ENCODE data around the gene SDK1.

The SDK1 gene

GRCh38 chr7:4178416-4178815, 877.4 kb downstream of the SDK1 start:
- DNase-seq (ENCODE audit: low read depth) = no peak

DNA sequence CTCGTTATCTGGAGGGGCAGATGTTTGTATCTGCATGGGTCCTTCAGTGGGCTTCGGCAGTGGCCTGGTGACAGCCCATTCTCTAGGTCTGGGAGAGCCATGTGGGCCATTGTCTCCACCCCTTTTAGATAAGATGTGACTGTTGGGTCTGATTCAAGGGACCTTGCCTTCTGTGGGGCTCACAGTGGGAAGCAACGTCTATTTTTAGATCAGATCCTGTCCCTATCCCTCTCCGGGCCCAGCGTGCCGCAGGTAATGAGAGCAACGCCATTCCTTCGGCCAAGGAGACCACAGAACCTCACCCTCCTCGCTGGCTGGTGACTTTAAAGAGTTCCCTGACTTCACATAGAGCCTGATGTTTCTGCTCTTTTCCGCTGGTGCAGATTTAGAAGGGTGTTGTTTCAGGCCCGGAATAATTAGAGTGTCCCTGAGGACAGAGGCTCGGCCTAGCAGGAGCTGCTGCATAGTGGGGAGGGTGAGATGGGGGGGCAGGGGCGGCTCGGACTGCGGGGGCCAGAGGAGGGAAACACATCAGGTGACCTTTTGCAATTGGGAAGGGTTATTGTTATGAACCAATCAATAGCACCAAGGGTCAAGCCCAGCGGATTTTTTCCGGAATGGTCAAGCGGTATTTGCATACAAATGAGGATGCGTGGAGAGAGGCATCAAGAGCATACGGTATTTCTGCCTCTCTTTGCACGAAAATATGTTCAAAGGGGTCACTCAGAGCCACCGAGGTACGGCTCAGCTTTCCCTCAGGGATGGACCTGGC, 878.0 kb downstream of the SDK1 start:
- no peak for DNase-seq (ENCODE audit: low read depth)

DNA sequence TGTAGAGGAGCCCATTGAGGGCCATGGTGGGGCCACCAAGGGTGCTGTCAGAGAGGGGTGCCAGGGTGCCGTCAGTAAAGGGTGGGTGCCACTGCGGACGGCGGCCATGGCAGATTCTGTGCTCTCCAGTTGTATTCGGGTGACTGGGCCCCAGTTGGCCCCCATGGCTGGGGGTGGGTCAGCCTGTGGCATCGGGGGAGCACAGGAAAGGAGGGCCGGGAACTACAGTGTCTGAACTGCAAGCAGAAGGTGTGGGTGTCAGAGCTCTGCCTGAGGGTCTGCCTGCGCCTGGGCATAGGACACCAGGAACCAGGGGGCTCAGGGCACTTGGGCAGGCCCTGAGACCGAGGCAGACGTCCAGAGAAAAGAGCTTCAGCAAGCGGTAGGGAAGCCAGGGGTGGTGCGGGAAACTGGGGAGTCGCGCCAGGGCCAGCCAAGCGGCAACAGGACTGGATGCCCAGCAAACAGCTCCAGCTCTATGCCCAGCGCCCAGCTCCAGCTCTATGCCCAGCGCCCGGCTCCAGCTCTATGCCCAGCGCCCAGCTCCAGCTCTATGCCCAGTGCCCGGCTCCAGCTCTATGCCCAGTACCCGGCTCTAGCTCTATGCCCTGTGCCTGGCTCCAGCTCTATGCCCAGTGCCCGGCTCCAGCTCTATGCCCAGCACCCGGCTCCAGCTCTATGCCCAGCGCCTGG, 878.8 kb downstream of the SDK1 start:
- no peak for DNase-seq (ENCODE audit: low read depth)

DNA sequence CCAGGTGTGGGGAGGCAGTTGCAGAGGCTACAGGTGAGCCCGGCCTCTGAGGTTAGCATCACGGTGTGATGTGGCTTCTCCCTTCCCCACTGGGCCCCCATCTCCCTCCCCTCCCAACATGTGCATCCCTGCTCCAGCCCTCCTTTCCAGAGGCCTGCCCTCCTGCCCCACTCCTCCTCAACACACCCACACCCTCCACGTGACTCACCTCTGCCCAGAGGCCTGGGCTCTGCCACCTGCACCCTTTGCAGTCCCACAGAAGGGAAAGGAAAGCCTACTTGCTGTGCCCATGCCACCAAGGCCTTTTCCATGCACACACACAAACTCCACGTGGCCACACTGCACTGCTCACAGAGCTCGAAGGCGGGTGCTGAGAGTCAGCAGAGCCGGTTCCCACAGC, 880.4 kb downstream of the SDK1 start:
- DNase-seq (ENCODE audit: low read depth) = no peak

GRCh38 chr7:4182605-4183300, 881.7 kb downstream of the SDK1 start:
- no peak for DNase-seq (ENCODE audit: low read depth)

- DNase-seq (ENCODE audit: low read depth) = no peak
Measured at GRCh38 chr7:4184653-4185052, 883.6 kb downstream of the SDK1 start.

DNA sequence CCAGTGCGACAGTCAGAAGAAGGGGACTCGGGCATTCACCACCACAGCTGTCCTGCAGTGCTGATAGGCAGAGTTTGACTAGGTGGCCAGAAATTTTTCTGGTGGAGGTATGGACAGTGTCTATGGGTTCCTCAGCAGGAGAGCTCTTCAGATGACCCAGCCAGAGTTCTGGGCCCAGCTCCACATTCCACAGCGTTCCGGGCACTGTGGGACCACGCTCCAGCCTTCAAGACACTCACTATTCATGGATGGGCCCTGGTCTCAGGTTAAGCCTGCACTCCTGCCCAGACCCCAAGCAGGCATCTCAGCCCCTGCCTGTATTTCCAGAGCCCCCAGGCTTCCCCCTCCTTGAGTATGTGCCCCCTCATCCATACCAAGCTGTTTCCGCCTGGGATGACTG, 884.1 kb downstream of the SDK1 start:
- DNase-seq (ENCODE audit: low read depth) = no peak

DNA sequence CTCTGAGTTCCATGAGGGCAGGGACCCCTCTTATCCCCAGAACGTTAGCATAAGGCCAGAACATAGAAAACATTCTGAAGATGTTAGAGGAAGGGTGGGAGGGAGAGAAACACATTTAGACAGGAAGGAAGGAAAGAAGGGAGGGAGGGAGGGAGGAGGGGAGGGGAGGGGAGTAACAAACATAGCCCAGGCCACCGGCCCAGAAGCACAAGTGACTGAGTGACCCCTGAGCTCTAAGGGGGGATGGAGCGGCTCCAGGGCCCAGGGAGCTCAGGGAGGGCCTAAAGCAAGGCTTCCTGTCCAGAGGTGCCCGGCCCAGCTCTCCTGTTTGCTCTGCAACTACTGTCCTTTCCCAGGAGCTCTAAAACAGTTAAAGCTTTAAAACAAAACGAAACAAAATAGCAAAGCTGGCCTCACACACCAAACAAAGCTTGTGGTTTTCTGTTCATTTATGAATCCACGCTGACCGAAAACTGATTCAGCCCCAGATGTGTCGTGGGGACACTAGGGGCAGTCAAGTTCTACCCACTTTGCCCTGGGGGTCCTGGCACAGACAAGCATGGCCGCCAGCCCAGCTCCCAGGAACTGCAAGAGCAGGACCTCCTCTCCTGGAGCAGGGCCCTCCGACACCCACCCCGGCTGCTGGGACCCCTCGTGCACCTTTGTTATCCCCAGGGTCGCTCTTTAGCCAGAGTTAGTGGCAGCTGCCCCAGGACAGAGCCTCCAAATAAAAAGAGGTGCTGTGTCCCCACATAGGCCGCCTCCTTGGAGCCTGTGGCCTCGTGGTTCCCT, 884.9 kb downstream of the SDK1 start:
- DNase-seq (ENCODE audit: low read depth) = no peak

DNA sequence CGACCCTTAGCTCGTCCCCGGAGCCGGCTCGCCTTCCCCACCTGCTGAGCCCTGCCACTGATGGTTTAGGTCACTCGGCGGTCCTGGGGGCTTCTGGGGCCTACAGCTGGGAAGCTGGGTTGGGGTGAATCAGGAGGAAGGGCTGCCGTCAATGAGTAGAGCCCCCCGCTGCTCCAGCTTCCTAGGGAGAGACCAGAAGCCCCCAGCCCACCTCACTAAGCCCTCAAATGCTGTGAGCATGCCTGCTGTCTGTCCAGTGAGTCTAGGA, 885.4 kb downstream of the SDK1 start:
- DNase-seq (ENCODE audit: low read depth) = no peak

DNA sequence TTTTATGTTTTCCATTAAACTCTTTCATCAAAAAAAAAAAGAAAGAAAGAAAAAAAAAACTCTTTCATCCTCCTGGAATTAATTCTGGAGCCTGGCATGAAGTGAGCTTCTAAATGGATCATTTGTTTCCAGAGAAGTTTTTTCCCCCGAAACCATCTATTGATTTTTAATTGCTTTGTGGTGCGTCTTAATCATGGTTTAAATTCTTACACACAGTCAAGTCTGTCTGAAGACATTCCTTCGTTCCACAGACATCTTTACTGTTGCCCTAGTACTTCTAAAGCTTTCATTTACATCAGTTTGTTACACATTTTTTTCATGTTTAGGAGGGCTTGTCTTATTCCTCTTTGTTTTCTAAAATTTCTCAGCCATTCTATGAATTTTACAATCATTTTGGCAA, 887.6 kb downstream of the SDK1 start:
- no peak for DNase-seq (ENCODE audit: low read depth)

GRCh38 chr7:4189131-4189570, 888.1 kb downstream of the SDK1 start:
- DNase-seq (ENCODE audit: low read depth) = no peak

- DNase-seq (ENCODE audit: low read depth) = no peak
Measured at GRCh38 chr7:4190010-4190981, 889.2 kb downstream of the SDK1 start.

- no peak for DNase-seq (ENCODE audit: low read depth)
Measured at GRCh38 chr7:4191046-4191445, 890.0 kb downstream of the SDK1 start.

- DNase-seq (ENCODE audit: low read depth) = no peak
Measured at GRCh38 chr7:4191525-4191924, 890.5 kb downstream of the SDK1 start.

GRCh38 chr7:4195660-4196059, 894.6 kb downstream of the SDK1 start:
- no peak for DNase-seq (ENCODE audit: low read depth)

DNA sequence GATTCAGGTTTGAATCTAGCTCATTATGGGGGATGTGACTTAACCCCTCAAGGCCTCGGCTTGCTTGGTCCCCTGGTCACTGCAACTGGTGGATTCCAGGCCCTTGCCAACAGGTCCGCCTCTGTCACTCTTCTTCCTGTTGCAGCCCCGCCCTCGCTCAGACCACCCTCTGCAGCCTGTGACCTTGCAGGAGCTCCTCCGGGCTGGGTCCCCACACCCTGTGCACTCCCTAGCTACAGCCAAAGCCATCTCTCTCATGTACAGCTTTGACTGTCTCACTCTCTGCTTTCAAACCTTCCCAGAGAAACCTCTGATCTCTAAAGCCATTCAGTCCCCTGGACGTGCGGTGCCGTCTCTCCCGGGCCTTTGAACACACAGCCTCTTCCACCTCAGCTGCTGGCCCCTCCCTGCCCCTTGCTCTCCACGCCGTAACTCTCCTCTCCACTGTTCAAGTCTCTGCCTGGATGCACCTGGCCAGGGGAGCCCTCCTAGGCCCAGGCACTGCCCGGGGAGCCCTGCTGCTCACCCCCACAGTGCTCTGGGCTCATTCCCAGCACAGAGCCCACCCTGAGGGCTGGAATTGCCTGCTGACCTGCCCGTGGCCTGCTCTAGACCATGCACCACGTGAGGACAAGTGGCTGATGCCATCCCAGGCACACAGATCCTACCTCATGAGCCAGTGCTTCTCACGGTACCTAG, 895.2 kb downstream of the SDK1 start:
- DNase-seq (ENCODE audit: low read depth) = no peak

GRCh38 chr7:4198301-4198700, 897.2 kb downstream of the SDK1 start:
- no peak for DNase-seq (ENCODE audit: low read depth)

DNA sequence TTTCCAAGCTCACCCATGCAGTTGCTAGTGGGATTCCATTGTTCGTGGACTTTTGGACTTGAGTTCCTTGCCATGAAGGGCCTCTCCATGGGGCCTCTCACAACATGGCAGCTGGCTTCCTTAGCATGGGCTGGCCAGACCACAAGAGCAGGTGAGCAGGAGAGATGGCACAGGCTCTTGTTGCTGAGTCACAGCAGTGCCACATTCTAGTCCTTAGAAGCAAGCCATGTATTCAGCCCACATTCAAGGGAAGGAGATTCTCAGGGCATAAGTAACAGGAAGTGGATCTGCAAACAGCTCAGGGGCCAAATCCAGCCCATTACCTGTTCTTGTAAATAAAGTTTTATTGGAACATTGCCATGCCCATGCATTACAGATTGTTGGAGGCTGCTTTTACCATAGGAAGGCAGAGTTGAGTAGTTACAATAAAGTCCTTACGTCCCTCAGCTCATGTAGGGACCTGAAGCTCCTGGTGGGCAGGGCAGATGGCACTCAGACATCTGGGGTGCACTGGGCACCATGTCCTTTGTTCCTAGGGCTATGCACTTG, 899.6 kb downstream of the SDK1 start:
- DNase-seq (ENCODE audit: low read depth) = no peak

GRCh38 chr7:4201566-4201965, 900.5 kb downstream of the SDK1 start:
- no peak for DNase-seq (ENCODE audit: low read depth)

GRCh38 chr7:4202154-4202736, 901.2 kb downstream of the SDK1 start:
- DNase-seq (ENCODE audit: low read depth) = no peak
